Nephron (organoid): ENCODE measurements around the gene HDAC4.

ENCODE experiments used
- H3K27ac Mint-ChIP-seq, 3 experiments: 2 replicates each; pipeline ENCODE4 v1.8.0; 2020; ENCODE audit warnings: mixed read lengths in 3 of 3, mild to moderate bottlenecking in 2 of 3, moderate library complexity in 1 of 3
- H3K27me3 Mint-ChIP-seq: 2 replicates; pipeline ENCODE4 v1.8.0; 2021; ENCODE audit warnings: low read depth, mild to moderate bottlenecking, moderate library complexity, mixed read lengths
- H3K36me3 Mint-ChIP-seq: 2 replicates; pipeline ENCODE4 v1.8.0; 2020; ENCODE audit warnings: low read depth, mixed read lengths
- H3K4me1 Mint-ChIP-seq: 2 replicates; pipeline ENCODE4 v1.8.0; 2020; ENCODE audit warnings: mixed read lengths
- H3K4me3 Mint-ChIP-seq, 3 experiments: 2 replicates each; pipeline ENCODE4 v1.8.0; 2020; ENCODE audit warnings: mild to moderate bottlenecking in 3 of 3, mixed read lengths in 3 of 3, moderate library complexity in 2 of 3
- H3K9me3 Mint-ChIP-seq: 2 replicates; pipeline ENCODE4 v1.8.0; 2020; ENCODE audit warnings: mixed read lengths
- CTCF ChIP-seq, 3 experiments: fragments of 200-600 bp; sonication (generic); IDR thresholded peaks; one replicate each; pipeline ENCODE4 v1.5.0; 2021; ENCODE audit warnings: antibody characterized with exemption in 3 of 3; ENCODE audit not compliant: unreplicated experiment in 3 of 3

HDAC4 gene

GRCh38 chr2:239028253-239028619 is 372.6 kb downstream of the HDAC4 start:
- no peak for TF ChIP-seq CTCF (IDR thresholded peaks at IDR 0.05; ENCODE audit: unreplicated experiment in 3 of 3)
- no peaks in the 10 kb centered on the region for H3K9me3 Mint-ChIP-seq
- no peak overlapping the region for H3K27ac Mint-ChIP-seq
- no peak overlapping the region for H3K4me3 Mint-ChIP-seq
- H3K36me3 Mint-ChIP-seq = no peaks in the 10 kb centered on the region
- peaks cover 31% of the 10 kb centered on the region for H3K4me1 Mint-ChIP-seq
- H3K27me3 Mint-ChIP-seq = peaks cover 7% of the 10 kb centered on the region

GRCh38 chr2:239027391-239028252 is 373.2 kb downstream of the HDAC4 start:
- no peak overlapping the region for H3K4me3 Mint-ChIP-seq
- H3K27ac Mint-ChIP-seq = peak overlapping the region in 2 of 3 experiments; percentile 77 to 93
- no peaks in the 10 kb centered on the region for H3K36me3 Mint-ChIP-seq
- H3K4me1 Mint-ChIP-seq = peaks cover 37% of the 10 kb centered on the region
- TF ChIP-seq CTCF (IDR thresholded peaks at IDR 0.05; ENCODE audit: unreplicated experiment in 3 of 3) = no peak
- no peaks in the 10 kb centered on the region for H3K9me3 Mint-ChIP-seq
- H3K27me3 Mint-ChIP-seq = peaks cover 13% of the 10 kb centered on the region

GRCh38 chr2:239026711-239027361 is 374.0 kb downstream of the HDAC4 start:
- no peaks in the 10 kb centered on the region for H3K36me3 Mint-ChIP-seq

GRCh38 chr2:239025951-239026461 is 374.8 kb downstream of the HDAC4 start:
- peaks cover 44% of the 10 kb centered on the region for H3K4me1 Mint-ChIP-seq
- no peaks in the 10 kb centered on the region for H3K36me3 Mint-ChIP-seq
- H3K9me3 Mint-ChIP-seq = no peaks in the 10 kb centered on the region
- no peak for TF ChIP-seq CTCF (IDR thresholded peaks at IDR 0.05; ENCODE audit: unreplicated experiment in 3 of 3)
- peaks cover 14% of the 10 kb centered on the region for H3K27me3 Mint-ChIP-seq
- peak overlapping the region; percentile 77 to 93 (median 85) for H3K27ac Mint-ChIP-seq
- no peak overlapping the region for H3K4me3 Mint-ChIP-seq

More at GRCh38 chr2:239026711-239027361, 374.0 kb downstream of the HDAC4 start:
- Mint-ChIP-seq H3K4me1 (peaks cover 44% of the 10 kb centered on the region), H3K9me3 (no peaks in the 10 kb centered on the region), H3K27me3 (peaks cover 14% of the 10 kb centered on the region), H3K27ac (peak overlapping the region; percentile 77 to 93 (median 85)), H3K4me3 (peak overlapping the region in 1 of 3 experiments; percentile 54)
- TF ChIP-seq CTCF (IDR thresholded peaks at IDR 0.05; ENCODE audit: unreplicated experiment in 3 of 3) = no peak

DNA sequence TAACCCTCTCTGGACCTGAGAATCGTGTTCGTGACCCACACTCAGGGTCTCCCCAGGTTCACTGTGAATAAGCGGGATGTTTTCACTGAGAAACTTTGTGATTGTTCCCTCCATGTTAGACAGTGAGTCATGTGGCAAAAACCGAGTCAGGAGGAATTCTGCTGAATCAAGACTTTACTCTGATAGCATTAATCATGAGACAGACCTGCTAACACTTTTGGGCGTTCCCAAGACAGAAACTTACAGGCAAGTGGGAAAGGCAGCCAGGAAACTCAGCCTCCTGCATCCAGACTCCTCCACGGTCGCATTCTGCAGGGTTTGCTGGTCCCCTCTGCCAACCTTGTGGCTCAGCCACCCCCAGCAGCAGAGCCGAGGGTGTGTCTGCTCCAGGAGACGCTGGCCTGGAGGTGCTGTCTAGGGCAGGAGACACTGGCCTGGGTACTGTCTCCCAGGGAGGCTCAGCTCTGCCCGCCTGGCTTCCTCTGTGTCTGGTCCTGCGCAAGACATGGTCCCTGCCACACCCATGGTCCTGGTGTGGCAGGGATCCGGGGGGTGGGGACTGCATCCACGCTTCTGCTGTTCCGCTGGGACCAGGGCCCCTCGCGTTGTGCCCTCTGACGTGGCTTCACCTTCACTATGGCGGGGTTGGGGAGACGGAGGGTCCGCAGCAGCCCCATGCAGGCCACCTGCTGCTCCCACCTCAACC is 375.6 kb downstream of the HDAC4 start:
- H3K27me3 Mint-ChIP-seq = peaks cover 16% of the 10 kb centered on the region
- H3K4me3 Mint-ChIP-seq = peak overlapping the region in 1 of 3 experiments; percentile 41
- peaks cover 47% of the 10 kb centered on the region for H3K4me1 Mint-ChIP-seq
- H3K27ac Mint-ChIP-seq = peak overlapping the region; percentile 78 to 98 (median 96)
- H3K9me3 Mint-ChIP-seq = no peaks in the 10 kb centered on the region
- no peak for TF ChIP-seq CTCF (IDR thresholded peaks at IDR 0.05; ENCODE audit: unreplicated experiment in 3 of 3)
- H3K36me3 Mint-ChIP-seq = no peaks in the 10 kb centered on the region
